Prostate gland (tissue), 2 donors: Measurements from ENCODE around the gene FRMD4A. TPM values are rescaled to one million over a fixed set of nuclear protein-coding genes. Genes with fewer than 3 reads are reported as not detected.

Experiments
- DNase-seq: peaks from one replicate; pipeline ENCODE4 v3.0.0-alpha.2; 2019; ENCODE audit warnings: low spot score
- H3K27ac ChIP-seq, 2 donors: fragments of 200-600 bp; sonication (generic); 2 replicates each; pipeline ENCODE4 v1.5.1; 2017 to 2019
- H3K27me3 ChIP-seq: fragments of 200-600 bp; sonication (generic); replicated peaks from 2 replicates; pipeline ENCODE4 v1.5.1; 2019; ENCODE audit not compliant: insufficient read depth
- H3K36me3 ChIP-seq, 2 donors: fragments of 200-600 bp; sonication (generic); 1 replicate in 1 of 2; 2 replicates in 1 of 2; pipeline versions ENCODE4 v1.5.1 to v1.8.1; 2017 to 2019
- H3K4me1 ChIP-seq: fragments of 200-600 bp; sonication (generic); replicated peaks from 2 replicates; pipeline ENCODE4 v1.5.1; 2019
- H3K4me3 ChIP-seq, 2 donors: fragments of 200-600 bp; sonication (generic); 2 replicates each; pipeline ENCODE4 v1.5.1; 2017 to 2019
- H3K9me3 ChIP-seq: fragments of 200-600 bp; sonication (generic); 2 replicates; pipeline ENCODE4 v1.5.1; 2017
- CTCF ChIP-seq, 4 experiments: fragments of 200-600 bp in 2 of 4; fragments of 450-650 bp in 2 of 4; sonication (generic) in 2 of 4; IDR thresholded peaks; 1 replicate in 3 of 4; 2 replicates in 1 of 4; pipeline ENCODE4 v1.5.1; 2016 to 2019; ENCODE audit warnings: antibody characterized with exemption in 4 of 4, mild to moderate bottlenecking in 2 of 4, moderate library complexity in 2 of 4
- POLR2A ChIP-seq: fragments of 450-650 bp; IDR thresholded peaks from one replicate; pipeline ENCODE4 v1.6.1; 2016; ENCODE audit warnings: antibody characterized with exemption, mild to moderate bottlenecking
- POLR2AphosphoS5 ChIP-seq: sonication (generic); formaldehyde crosslinking; IDR thresholded peaks from one replicate; pipeline ENCODE4 v1.6.1; 2017; ENCODE audit warnings: antibody characterized with exemption
- WGBS: methylation state at CpG from one replicate; pipeline ENCODE4 v1.1.5; 2018; 5-methylcytosine and 5-hydroxymethylcytosine counted together
- intact Hi-C: fragments of 100-400 bp; cut with DNase I; formaldehyde crosslinking; loops from one replicate; pipeline ENCODE4 v1.14.2; 2022
- total RNA-seq, 2 donors: library from RNA; depleted of rRNA; stranded (reverse); fragments of >200 nt; gene quantifications; one replicate each; pipeline ENCODE4 v1.1.0, GENCODE V29; 2016

The FRMD4A gene
- total RNA-seq, 2 donors from 2014 or later = 38.0 to 53.2 TPM

GRCh38 chr10:13803566-13804554 lies 526.9 kb downstream of the FRMD4A start:
- no peak for DNase-seq
- intact Hi-C loops = no loop called here
- Histone ChIP-seq H3K9me3 (no peaks in the 10 kb centered on the region), H3K27ac (no peak overlapping the region), H3K4me3 (no peak overlapping the region), H3K36me3 (no peaks in the 10 kb centered on the region), H3K4me1 (no peaks in the 10 kb centered on the region), H3K27me3 (no peaks in the 10 kb centered on the region)
- WGBS = 43% methylated on average over 18 of the region's 18 CpGs
- TF ChIP-seq POLR2AphosphoS5 (no peak), POLR2A (no peak), CTCF (IDR thresholded peaks at IDR 0.05) (no peak)

DNA sequence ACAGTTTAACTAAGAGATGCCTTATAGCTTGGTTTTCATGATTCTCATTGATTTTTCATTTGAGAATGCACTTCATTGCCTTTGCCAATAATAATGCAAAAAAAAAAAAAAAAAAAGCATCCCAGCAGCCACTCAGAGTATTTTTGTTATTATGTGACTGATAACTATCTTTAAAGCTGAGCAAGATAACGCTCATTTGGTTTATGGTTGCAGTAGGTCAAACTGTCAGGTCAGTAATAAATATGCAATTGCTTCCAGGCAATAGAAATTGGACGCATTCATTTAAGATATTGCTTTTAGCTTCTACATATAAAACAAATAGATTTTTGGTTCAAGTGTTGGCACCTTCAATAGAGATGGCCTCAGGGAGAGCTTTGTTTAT lies 528.8 kb downstream of the FRMD4A start:
- Histone ChIP-seq H3K36me3 (no peaks in the 10 kb centered on the region), H3K4me3 (no peak overlapping the region), H3K27me3 (no peaks in the 10 kb centered on the region), H3K27ac (no peak overlapping the region), H3K9me3 (no peaks in the 10 kb centered on the region), H3K4me1 (no peaks in the 10 kb centered on the region)
- DNase-seq = no peak
- TF ChIP-seq POLR2A = no peak
- TF ChIP-seq POLR2AphosphoS5 = no peak
- TF ChIP-seq CTCF (IDR thresholded peaks at IDR 0.05) = no peak
- 70% methylated on average over 2 of the region's 2 CpGs for WGBS
- intact Hi-C loops = no loop called here

DNA sequence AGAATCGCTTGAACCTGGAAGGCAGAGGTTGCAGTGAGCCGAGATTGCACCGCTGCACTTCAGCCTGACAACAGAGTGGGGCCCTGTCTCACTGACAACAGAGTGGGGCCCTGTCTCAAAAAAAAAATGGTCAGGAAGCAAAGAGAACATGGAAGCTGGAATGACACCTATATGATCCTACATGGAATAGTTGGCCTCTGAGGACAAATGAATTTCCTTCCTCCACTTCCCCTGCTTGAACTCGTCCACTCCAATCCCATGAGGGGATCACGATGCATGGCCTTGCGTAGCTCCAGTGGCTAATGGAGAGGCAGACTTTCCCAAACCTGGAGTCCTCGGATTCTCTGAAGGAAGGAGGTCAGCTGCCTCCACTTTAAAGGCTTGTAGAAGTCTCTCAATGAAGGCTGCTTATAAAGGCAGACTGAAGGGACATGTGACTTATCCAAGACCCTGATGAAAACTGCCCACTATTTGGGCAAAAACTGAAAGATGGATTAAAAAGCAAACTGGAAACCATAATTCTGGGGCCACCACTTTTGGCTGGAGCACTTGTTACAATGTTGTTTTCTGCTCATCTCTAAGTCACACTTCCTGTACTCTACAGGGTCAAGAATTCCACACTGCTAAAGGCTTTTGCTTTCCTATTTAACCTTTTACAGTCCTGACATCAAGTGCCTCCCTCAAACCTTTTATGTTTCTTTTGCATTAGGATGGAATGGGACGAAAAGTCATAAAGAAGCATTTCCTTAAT lies 529.4 kb downstream of the FRMD4A start:
- Histone ChIP-seq H3K36me3 (no peaks in the 10 kb centered on the region), H3K4me1 (no peaks in the 10 kb centered on the region), H3K27me3 (no peaks in the 10 kb centered on the region), H3K4me3 (no peak overlapping the region), H3K27ac (no peak overlapping the region), H3K9me3 (no peaks in the 10 kb centered on the region)
- TF ChIP-seq POLR2A = no peak
- TF ChIP-seq CTCF (IDR thresholded peaks at IDR 0.05) = no peak
- no peak for TF ChIP-seq POLR2AphosphoS5
- intact Hi-C loops = no loop called here
- 93% methylated on average over 8 of the region's 8 CpGs for WGBS
- no peak for DNase-seq

GRCh38 chr10:13797164-13797563 lies 533.6 kb downstream of the FRMD4A start:
- intact Hi-C loops = no loop called here
- WGBS = 94% methylated on average over 9 of the region's 9 CpGs
- no peaks in the 10 kb centered on the region for H3K27me3 ChIP-seq

More at GRCh38 chr10:13797164-13797563, 533.6 kb downstream of the FRMD4A start:
- no peak overlapping the region for H3K27ac ChIP-seq
- H3K36me3 ChIP-seq = no peaks in the 10 kb centered on the region
- no peak for DNase-seq
- no peaks in the 10 kb centered on the region for H3K4me1 ChIP-seq
- H3K9me3 ChIP-seq = no peaks in the 10 kb centered on the region
- no peak for TF ChIP-seq CTCF (IDR thresholded peaks at IDR 0.05)
- no peak for TF ChIP-seq POLR2AphosphoS5
- TF ChIP-seq POLR2A = no peak
- no peak overlapping the region for H3K4me3 ChIP-seq
